GM12878 (cell line): ENCODE data around the gene EHD1. TPM values are rescaled to one million over a fixed set of nuclear protein-coding genes. Genes with fewer than 3 reads are reported as not detected.

ENCODE experiments used
- CHD2 ChIP-seq: IDR thresholded peaks from 2 replicates; pipeline ENCODE4 v1.6.1; 2011; ENCODE audit warnings: low read depth, low read length, improper control_type of control experiment, borderline replicate concordance
- CTCF ChIP-seq, 3 experiments: IDR thresholded peaks in 2 of 3; conservative IDR thresholded peaks in 1 of 3; 2 replicates each; pipeline ENCODE4 v1.5.1; 2011; ENCODE audit warnings: low read depth in 3 of 3, low read length in 3 of 3, mild to moderate bottlenecking in 3 of 3, control low read depth in 2 of 3, moderate library complexity in 2 of 3, inconsistent platforms in 1 of 3, mixed read lengths in 1 of 3; ENCODE audit not compliant: control insufficient read depth in 2 of 3, insufficient read depth in 1 of 3; ENCODE audit errors: extremely low read depth in 1 of 3
- EGR1 ChIP-seq, 2 experiments: IDR thresholded peaks; 1 replicate in 1 of 2; 2 replicates in 1 of 2; pipeline ENCODE4 v1.6.1; 2011 to 2012; ENCODE audit warnings: low read depth in 2 of 2, low read length in 2 of 2, borderline replicate concordance in 1 of 2, mild to moderate bottlenecking in 1 of 2, moderate library complexity in 1 of 2
- NBN ChIP-seq: fragments of 450-650 bp; IDR thresholded peaks from 2 replicates; pipeline ENCODE4 v1.6.1; 2016
- NKRF ChIP-seq: fragments of 450-650 bp; conservative IDR thresholded peaks from 2 replicates; pipeline ENCODE4 v1.6.1; 2017; ENCODE audit warnings: mild to moderate bottlenecking, moderate library complexity
- PBX3 ChIP-seq: IDR thresholded peaks from 2 replicates; pipeline ENCODE4 v1.6.1; 2011; ENCODE audit warnings: mild to moderate bottlenecking, low read depth, low read length, moderate library complexity; ENCODE audit not compliant: insufficient replicate concordance
- PRDM15 ChIP-seq: fragments of 450-650 bp; formaldehyde crosslinking; IDR thresholded peaks from 2 replicates; pipeline ENCODE4 v1.4.0; 2020; ENCODE audit warnings: mild to moderate bottlenecking, moderate library complexity
- SIN3A ChIP-seq: IDR thresholded peaks from 2 replicates; pipeline ENCODE4 v1.6.1; 2012; ENCODE audit warnings: low read depth, low read length, improper control_type of control experiment
- ZZZ3 ChIP-seq: IDR thresholded peaks from 2 replicates; pipeline ENCODE4 v1.6.1; 2011; ENCODE audit warnings: low read depth; ENCODE audit not compliant: control insufficient read depth, insufficient read length
- polyA plus RNA-seq, 11 experiments: library from polyadenylated mRNA; depleted of rRNA in 4 of 11; unstranded in 6 of 11; stranded (reverse) in 5 of 11; fragments of >200 nt; fragmentation: Nextera tagmentation in 4 of 11; fragmentation: Illumina TruSeq in 1 of 11; extraction: Ambion mirVana in 4 of 11; extraction: Trizol in 1 of 11; gene quantifications; 1 replicate in 1 of 11; 2 replicates in 10 of 11; pipeline versions ENCODE4 v1.2.1 to v1.2.3, GENCODE V29; 2011 to 2016; ENCODE audit warnings: inconsistent platforms in 2 of 11, missing spikeins in 2 of 11, low read depth in 1 of 11
- total RNA-seq, 4 experiments: library from RNA; depleted of rRNA in 3 of 4; stranded (reverse); fragments of >200 nt in 3 of 4; fragmentation: Illumina TruSeq in 1 of 4; extraction: Trizol in 1 of 4; gene quantifications; 2 replicates each; pipeline versions ENCODE4 v1.2.1 to v1.2.3, GENCODE V29; 2013 to 2021
- TF ChIP-seq, protein P1 (sequence below): IDR thresholded peaks from 2 replicates; pipeline ENCODE4 v1.6.1; 2012; ENCODE audit warnings: low read depth, low read length, improper control_type of control experiment

Gene EHD1
- total and polyA plus RNA-seq, 10 of the 15 experiments (the other 5 are each of a cell fraction or from before 2014, with no cell fraction given), result 1.0 to 165 (median 66.5) TPM

DNA sequence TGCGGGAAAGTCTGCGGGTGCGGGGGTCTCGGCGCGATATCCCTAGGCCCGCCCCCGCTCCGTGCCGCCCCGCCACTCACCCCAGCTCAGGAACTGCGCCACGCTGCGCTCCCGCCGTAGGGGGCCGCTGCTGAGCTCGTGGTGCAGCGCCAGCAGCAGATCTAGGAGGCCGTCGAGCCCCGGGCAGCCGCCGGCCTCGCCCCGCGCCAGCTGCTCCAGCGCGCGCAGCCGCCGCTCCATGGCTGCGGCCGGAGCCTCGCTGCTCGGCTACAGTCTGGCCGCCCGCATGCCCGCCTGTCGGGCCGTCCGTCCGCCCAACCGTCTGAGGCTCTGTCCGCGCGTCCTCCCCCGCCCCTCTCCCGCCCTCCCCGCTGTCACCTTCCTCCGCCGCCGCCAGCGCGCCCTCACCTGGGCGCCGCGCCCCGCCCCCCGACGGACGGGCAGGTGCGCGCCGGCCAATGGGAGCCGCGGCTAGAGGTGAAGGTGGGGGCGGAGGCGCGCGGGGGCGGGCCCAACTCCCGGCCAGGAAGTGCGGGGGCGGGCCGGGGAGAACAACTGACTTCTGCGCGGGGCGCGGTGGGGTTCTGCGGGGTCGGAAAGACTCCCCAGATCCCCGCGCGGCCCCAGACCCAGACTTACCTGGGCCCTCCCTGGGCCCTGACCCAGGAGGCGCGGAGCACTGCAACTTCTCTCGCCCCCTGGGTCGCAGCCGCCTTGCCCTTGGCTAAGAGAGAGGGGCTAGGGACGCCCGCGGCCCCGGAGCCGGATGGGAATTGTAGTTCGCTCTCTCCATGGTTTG is 33.9 kb downstream of the EHD1 start, which contains the start of gene CDC42BPG (continued):
- TF ChIP-seq ZZZ3 (no peak), NKRF (0 out of 2 replicates have a peak, but pooled peaks have one; percentile 41), PBX3 (peak; percentile 74), CTCF (IDR thresholded peaks at IDR 0.05 in 2 of 3, conservative IDR thresholded peaks at IDR 0.05 in 1 of 3; ENCODE audit: control insufficient read depth in 2 of 3, extremely low read depth in 1 of 3, insufficient read depth in 1 of 3, low read depth in 3 of 3, low read length in 3 of 3) (peak; percentile 49 to 80 (median 73); a peak in 5 of 6 replicates), EGR1 (IDR thresholded peaks at IDR 0.05; ENCODE audit: borderline replicate concordance in 1 of 2, low read depth in 2 of 2, low read length in 2 of 2) (peak in 1 of 2 experiments; percentile 98; a peak in 2 of 3 replicates), CHD2 (no peak), SIN3A (peak; percentile 50; the same call in 1 of the 2 replicates), PRDM15 (CRISPR knock-in tag) (no peak), NBN (0 out of 2 replicates have a peak, but pooled peaks have one; percentile 4)
- TF ChIP-seq, protein P1, sequence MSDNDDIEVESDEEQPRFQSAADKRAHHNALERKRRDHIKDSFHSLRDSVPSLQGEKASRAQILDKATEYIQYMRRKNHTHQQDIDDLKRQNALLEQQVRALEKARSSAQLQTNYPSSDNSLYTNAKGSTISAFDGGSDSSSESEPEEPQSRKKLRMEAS, result peak; percentile 28; the same call in 1 of the 2 replicates
- TF ChIP-seq, all 136 proteins: peak for 20
